Keratinocyte (primary cell): ENCODE data around the gene TARBP2. TPM values are rescaled to one million over a fixed set of nuclear protein-coding genes. Genes with fewer than 3 reads are reported as not detected.

Source experiments
- DNase-seq: peaks from one replicate; pipeline ENCODE4 v3.0.0-alpha.2; 2011; ENCODE audit warnings: low read depth, missing footprints, low spot score
- FAIRE-seq: peaks from 2 replicates; lab custom pipeline; 2011; peaks lifted over from hg19 to GRCh38; lab: Jason Lieb, UNC
- H2AFZ ChIP-seq: 2 replicates; pipeline ENCODE4 v1.6.0; 2012; ENCODE audit warnings: low read length, control low read depth, inconsistent platforms; ENCODE audit not compliant: control insufficient read depth
- H3K27ac ChIP-seq: 2 replicates; pipeline ENCODE4 v1.5.1; 2011; ENCODE audit warnings: low read length; ENCODE audit not compliant: control insufficient read depth, insufficient read depth
- H3K27me3 ChIP-seq: 3 replicates; pipeline ENCODE4 v1.6.0; 2011; ENCODE audit warnings: low read length; ENCODE audit not compliant: control insufficient read depth, insufficient read depth; ENCODE audit errors: extremely low read depth
- H3K36me3 ChIP-seq, 2 experiments: 2 replicates in 1 of 2; 3 replicates in 1 of 2; pipeline ENCODE4 v1.5.1; 2011; ENCODE audit warnings: low read length in 2 of 2, mild to moderate bottlenecking in 1 of 2; ENCODE audit not compliant: control insufficient read depth in 2 of 2, insufficient read depth in 2 of 2; ENCODE audit errors: extremely low read depth in 1 of 2
- H3K4me1 ChIP-seq: 3 replicates; pipeline ENCODE4 v1.5.1; 2011; ENCODE audit warnings: low read length; ENCODE audit not compliant: control insufficient read depth, insufficient read depth; ENCODE audit errors: extremely low read depth
- H3K4me2 ChIP-seq: 3 replicates; pipeline ENCODE4 v1.6.0; 2011; ENCODE audit warnings: low read depth, low read length; ENCODE audit not compliant: control insufficient read depth, insufficient read depth; ENCODE audit errors: extremely low read depth
- H3K4me3 ChIP-seq, 3 experiments: fragments of 200-600 bp in 1 of 3; sonication (generic) in 1 of 3; 2 replicates in 2 of 3; 3 replicates in 1 of 3; pipeline ENCODE4 v1.5.1; 2011 to 2016; ENCODE audit warnings: low read length in 3 of 3, mild to moderate bottlenecking in 3 of 3, control low read depth in 2 of 3, inconsistent platforms in 1 of 3, low read depth in 1 of 3, mixed read lengths in 1 of 3, mixed run types in 1 of 3, moderate library complexity in 1 of 3; ENCODE audit not compliant: control insufficient read depth in 2 of 3, insufficient read depth in 2 of 3; ENCODE audit errors: extremely low read depth in 1 of 3
- H3K79me2 ChIP-seq: 2 replicates; pipeline ENCODE4 v1.6.0; 2012; ENCODE audit warnings: low read length; ENCODE audit not compliant: control insufficient read depth, insufficient read depth
- H3K9ac ChIP-seq: 3 replicates; pipeline ENCODE4 v1.6.0; 2011; ENCODE audit warnings: low read length; ENCODE audit not compliant: control insufficient read depth, insufficient read depth; ENCODE audit errors: extremely low read depth
- H3K9me1 ChIP-seq: 3 replicates; pipeline ENCODE4 v1.6.0; 2011; ENCODE audit warnings: low read length; ENCODE audit not compliant: control insufficient read depth, insufficient read depth; ENCODE audit errors: extremely low read depth
- H3K9me3 ChIP-seq: 2 replicates; pipeline ENCODE4 v1.5.1; 2012; ENCODE audit warnings: low read depth, low read length; ENCODE audit not compliant: control insufficient read depth
- H4K20me1 ChIP-seq: 3 replicates; pipeline ENCODE4 v1.6.0; 2011; ENCODE audit warnings: low read length; ENCODE audit not compliant: control insufficient read depth, insufficient read depth; ENCODE audit errors: extremely low read depth
- EZH2 ChIP-seq: IDR thresholded peaks from one replicate; pipeline ENCODE4 v1.6.1; 2012; ENCODE audit warnings: inconsistent platforms, mild to moderate bottlenecking, low read length, moderate library complexity
- dilution Hi-C: fragments of 300-500 bp; cut with MboI; formaldehyde crosslinking; loops from one replicate; pipeline ENCODE4 v1.7.0; 2020; ENCODE audit warnings: low sequenced_read_pairs; ENCODE audit not compliant: extremely low pct_ligation_motif_present
- polyA plus RNA-seq, 5 experiments: library from polyadenylated mRNA; depleted of rRNA in 3 of 5; stranded (reverse) in 3 of 5; stranded (forward) in 1 of 5; unstranded in 1 of 5; fragments of >200 nt; gene quantifications; 1 replicate in 1 of 5; 2 replicates in 3 of 5; 3 replicates in 1 of 5; pipeline versions ENCODE4 v1.2.1 to v1.2.3, GENCODE V29; 2011 to 2012; ENCODE audit warnings: missing spikeins in 2 of 5, low read depth in 1 of 5, low replicate concordance in 1 of 5
- TF ChIP-seq, protein P1 (sequence below), 3 experiments: IDR thresholded peaks in 1 of 3; conservative IDR thresholded peaks in 1 of 3; optimal IDR thresholded peaks in 1 of 3; 2 replicates in 2 of 3; 3 replicates in 1 of 3; pipeline versions ENCODE3 to v1.5.1; 2011; ENCODE audit warnings: low read length in 3 of 3, mild to moderate bottlenecking in 3 of 3, moderate library complexity in 2 of 3, control low read depth in 1 of 3, inconsistent platforms in 1 of 3; ENCODE audit not compliant: insufficient read depth in 2 of 3; ENCODE audit errors: extremely low read depth in 1 of 3

Gene TARBP2
- polyA plus RNA-seq, 1 donor (not counting 4 experiments of a cell fraction or from before 2014, with no cell fraction given), result 21.0 TPM

- Histone ChIP-seq H3K4me3 (peak overlapping the region in 2 of 3 experiments; percentile 59 to 74), H4K20me1 (no peaks in the 10 kb centered on the region), H3K27ac (no peak overlapping the region), H2AFZ (no peak overlapping the region), H3K9ac (no peak overlapping the region), H3K4me2 (peak overlapping the region; percentile 79), H3K27me3 (no peaks in the 10 kb centered on the region), H3K36me3 (peaks cover 22 to 23% of the 10 kb centered on the region in 2 experiments), H3K4me1 (peaks cover 18% of the 10 kb centered on the region), H3K79me2 (peaks cover 11% of the 10 kb centered on the region), H3K9me1 (no peaks in the 10 kb centered on the region), H3K9me3 (no peaks in the 10 kb centered on the region)
- FAIRE-seq, result no peak
- no peak for TF ChIP-seq EZH2
- TF ChIP-seq, protein P1, sequence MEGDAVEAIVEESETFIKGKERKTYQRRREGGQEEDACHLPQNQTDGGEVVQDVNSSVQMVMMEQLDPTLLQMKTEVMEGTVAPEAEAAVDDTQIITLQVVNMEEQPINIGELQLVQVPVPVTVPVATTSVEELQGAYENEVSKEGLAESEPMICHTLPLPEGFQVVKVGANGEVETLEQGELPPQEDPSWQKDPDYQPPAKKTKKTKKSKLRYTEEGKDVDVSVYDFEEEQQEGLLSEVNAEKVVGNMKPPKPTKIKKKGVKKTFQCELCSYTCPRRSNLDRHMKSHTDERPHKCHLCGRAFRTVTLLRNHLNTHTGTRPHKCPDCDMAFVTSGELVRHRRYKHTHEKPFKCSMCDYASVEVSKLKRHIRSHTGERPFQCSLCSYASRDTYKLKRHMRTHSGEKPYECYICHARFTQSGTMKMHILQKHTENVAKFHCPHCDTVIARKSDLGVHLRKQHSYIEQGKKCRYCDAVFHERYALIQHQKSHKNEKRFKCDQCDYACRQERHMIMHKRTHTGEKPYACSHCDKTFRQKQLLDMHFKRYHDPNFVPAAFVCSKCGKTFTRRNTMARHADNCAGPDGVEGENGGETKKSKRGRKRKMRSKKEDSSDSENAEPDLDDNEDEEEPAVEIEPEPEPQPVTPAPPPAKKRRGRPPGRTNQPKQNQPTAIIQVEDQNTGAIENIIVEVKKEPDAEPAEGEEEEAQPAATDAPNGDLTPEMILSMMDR (optimal IDR thresholded peaks at IDR 0.05 in 1 of 3, IDR thresholded peaks at IDR 0.05 in 1 of 3, conservative IDR thresholded peaks at IDR 0.05 in 1 of 3; ENCODE audit: extremely low read depth in 1 of 3, insufficient read depth in 2 of 3, low read length in 3 of 3), result no peak
- dilution Hi-C loops, result no loop called here
- no peak for DNase-seq
Observed at GRCh38 chr12:53502331-53502730, 1.2 kb downstream of the TARBP2 start.

- dilution Hi-C loops, result no loop called here
- FAIRE-seq (no peak), DNase-seq (no peak)
- H3K9me1 ChIP-seq, result no peaks in the 10 kb centered on the region
- no peak overlapping the region for H3K4me2 ChIP-seq
- H3K9me3 ChIP-seq, result no peaks in the 10 kb centered on the region
- no peak overlapping the region for H3K27ac ChIP-seq
- peaks cover 11% of the 10 kb centered on the region for H3K79me2 ChIP-seq
- H3K9ac ChIP-seq, result no peak overlapping the region
- peaks cover 22 to 23% of the 10 kb centered on the region in 2 experiments for H3K36me3 ChIP-seq
- H4K20me1 ChIP-seq, result no peaks in the 10 kb centered on the region
- peaks cover 18% of the 10 kb centered on the region for H3K4me1 ChIP-seq
- no peaks in the 10 kb centered on the region for H3K27me3 ChIP-seq
- TF ChIP-seq EZH2, result no peak
- TF ChIP-seq, protein P1 (optimal IDR thresholded peaks at IDR 0.05 in 1 of 3, IDR thresholded peaks at IDR 0.05 in 1 of 3, conservative IDR thresholded peaks at IDR 0.05 in 1 of 3; ENCODE audit: extremely low read depth in 1 of 3, insufficient read depth in 2 of 3, low read length in 3 of 3), result no peak
- H3K4me3 ChIP-seq, result no peak overlapping the region
- H2AFZ ChIP-seq, result no peak overlapping the region
Observed at GRCh38 chr12:53502983-53503728, 2.1 kb downstream of the TARBP2 start.
